AG04449 (cell line): ENCODE results near the gene ING5.

Source experiments
- CTCF ChIA-PET: fragments of 350-600 bp; formaldehyde crosslinking; extraction: SDS; loops from one replicate; lab custom pipeline; 2021; ENCODE audit warnings: antibody characterized with exemption; lab: Yijun Ruan, JAX
- POLR2A ChIA-PET: fragments of 400-600, 350-600 bp; formaldehyde crosslinking; extraction: SDS; loops from one replicate; lab custom pipeline; 2020; ENCODE audit warnings: antibody characterized with exemption, inconsistent platforms; lab: Yijun Ruan, JAX
- DNase-seq: peaks from one replicate; pipeline ENCODE4 v3.0.0-alpha.2; 2010; ENCODE audit warnings: low read depth, low spot score
- H3K4me3 ChIP-seq: 2 replicates; pipeline ENCODE4 v1.5.1; 2011; ENCODE audit warnings: low read depth, mild to moderate bottlenecking, control low read depth, low read length
- TF ChIP-seq, protein P1 (sequence below): IDR thresholded peaks from one replicate; pipeline ENCODE4 v1.5.1; 2011; ENCODE audit warnings: mild to moderate bottlenecking, moderate library complexity, low read length, control low read depth, inconsistent platforms; ENCODE audit not compliant: insufficient read depth; ENCODE audit errors: missing control alignments

ING5 gene

DNA sequence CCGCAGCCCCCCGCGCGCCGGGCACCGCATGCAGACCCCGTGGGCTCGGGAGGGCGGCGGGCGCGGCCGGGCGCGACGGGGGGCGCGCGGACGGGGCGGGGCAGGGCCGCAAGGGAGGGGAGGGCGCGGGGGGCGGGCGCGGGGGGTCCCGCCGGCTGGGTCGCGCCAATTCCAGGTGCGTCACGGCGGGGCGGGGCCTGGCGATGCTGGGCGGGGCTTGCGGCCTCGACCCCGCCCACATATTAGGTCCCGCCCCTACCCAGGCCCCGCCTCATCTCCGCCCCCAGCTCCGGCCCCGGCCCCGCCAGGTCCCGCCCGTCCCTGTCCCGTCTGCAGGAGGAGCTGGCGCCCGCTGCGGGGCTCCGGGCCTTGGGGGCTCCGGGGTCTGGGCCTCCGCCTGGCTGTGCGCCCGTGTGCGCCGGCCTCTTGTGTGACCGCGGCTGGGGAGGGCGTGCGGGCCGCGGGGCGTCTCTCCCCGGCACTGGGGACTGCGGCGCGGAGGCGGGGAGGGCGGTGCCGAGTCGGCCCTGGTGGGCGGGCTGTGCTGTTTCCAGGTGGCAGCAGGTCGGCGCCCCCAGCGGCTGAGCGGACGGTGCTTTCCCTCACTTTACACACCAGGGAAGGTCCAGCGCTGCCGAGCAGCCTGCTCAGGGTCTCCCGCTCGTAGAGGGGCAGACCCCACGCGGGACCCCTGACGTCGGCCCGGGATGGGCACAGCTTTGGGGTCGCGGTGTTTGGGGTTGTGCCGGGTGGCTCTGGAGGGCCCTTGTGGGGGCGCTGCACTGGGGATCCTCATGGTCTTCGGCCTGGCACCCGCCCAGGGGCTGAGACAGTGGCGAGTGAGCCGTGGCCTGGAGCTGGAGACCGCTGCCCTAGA, 554 bp downstream of the ING5 start:
- no peak for DNase-seq
- H3K4me3 ChIP-seq = peak overlapping the region; percentile 83
- POLR2A ChIA-PET = interaction anchor here (0.7 to 2.1 kb wide), 9 partner anchors 10 to 34 kb away, joined by 3 to 10 read pairs (median 4); partner anchors contain the start of genes D2HGDH and DTYMK
- CTCF ChIA-PET = interaction anchor here (0.9 to 2.5 kb wide), 6 partner anchors 11 to 176 kb away, joined by 3 to 12 read pairs (median 7); partner anchors contain the start of gene D2HGDH
- TF ChIP-seq, protein P1, sequence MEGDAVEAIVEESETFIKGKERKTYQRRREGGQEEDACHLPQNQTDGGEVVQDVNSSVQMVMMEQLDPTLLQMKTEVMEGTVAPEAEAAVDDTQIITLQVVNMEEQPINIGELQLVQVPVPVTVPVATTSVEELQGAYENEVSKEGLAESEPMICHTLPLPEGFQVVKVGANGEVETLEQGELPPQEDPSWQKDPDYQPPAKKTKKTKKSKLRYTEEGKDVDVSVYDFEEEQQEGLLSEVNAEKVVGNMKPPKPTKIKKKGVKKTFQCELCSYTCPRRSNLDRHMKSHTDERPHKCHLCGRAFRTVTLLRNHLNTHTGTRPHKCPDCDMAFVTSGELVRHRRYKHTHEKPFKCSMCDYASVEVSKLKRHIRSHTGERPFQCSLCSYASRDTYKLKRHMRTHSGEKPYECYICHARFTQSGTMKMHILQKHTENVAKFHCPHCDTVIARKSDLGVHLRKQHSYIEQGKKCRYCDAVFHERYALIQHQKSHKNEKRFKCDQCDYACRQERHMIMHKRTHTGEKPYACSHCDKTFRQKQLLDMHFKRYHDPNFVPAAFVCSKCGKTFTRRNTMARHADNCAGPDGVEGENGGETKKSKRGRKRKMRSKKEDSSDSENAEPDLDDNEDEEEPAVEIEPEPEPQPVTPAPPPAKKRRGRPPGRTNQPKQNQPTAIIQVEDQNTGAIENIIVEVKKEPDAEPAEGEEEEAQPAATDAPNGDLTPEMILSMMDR = peak; percentile 53

DNA sequence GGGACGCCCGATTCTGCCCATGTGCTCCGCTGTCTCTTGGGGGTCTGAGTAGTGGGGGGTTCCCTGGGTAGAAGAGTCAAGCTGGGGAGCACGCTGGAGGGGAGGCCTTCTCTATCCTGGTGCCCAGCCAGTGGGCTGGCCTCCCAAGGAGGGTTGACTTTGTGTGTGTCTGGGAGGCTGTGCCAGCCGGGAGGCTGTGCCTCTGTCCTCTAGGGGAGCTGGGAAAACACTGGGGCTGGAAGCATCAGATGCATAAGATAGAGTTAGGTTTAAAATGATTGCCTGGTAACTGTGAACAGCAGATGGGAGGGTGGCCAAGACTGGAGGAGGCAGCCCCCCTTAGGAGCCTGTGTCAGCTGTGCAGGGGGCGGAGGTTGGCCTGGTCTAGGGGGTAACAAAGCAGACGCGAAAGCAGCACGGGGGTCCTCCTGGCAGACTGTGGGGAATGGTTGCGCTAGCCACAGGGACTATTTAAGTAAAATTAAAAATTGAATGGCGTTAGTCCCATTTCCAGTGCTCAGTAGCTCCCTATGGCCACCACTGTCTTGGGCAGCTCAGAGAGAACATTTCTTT, 1.3 kb downstream of the ING5 start:
- peak overlapping the region; percentile 83 for H3K4me3 ChIP-seq
- ChIA-PET POLR2A (interaction anchor here (0.7 to 2.0 kb wide), 4 partner anchors 14 to 26 kb away, joined by 3 to 10 read pairs (median 4); partner anchors contain the start of gene DTYMK), CTCF (interaction anchor here (0.7 to 2.5 kb wide), 5 partner anchors 10 to 31 kb away, joined by 3 to 12 read pairs (median 7); partner anchors contain the start of gene D2HGDH)
- TF ChIP-seq, protein P1 = no peak
- no peak for DNase-seq

DNA sequence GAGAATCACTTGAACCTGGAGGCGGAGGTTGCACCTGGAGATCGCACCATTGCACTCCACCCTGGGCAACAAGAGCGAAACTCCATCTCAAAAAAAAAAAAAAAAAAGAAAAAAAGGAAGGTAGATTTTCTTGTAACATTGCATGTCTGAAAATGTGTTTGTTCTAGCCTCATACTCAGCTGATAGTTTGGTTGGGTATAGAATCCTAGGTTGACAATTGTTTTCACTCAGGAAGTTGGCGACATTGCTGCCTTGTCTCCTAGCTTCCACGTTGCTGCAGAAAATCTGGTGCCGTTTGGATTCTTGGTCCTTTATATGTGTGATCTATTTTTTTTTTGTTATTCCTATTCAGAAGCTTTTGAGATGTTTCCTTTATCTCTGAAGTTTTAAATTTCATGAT, 4.7 kb downstream of the ING5 start:
- no peak for DNase-seq
- H3K4me3 ChIP-seq = no peak overlapping the region
- ChIA-PET POLR2A (no interaction called here), CTCF (interaction anchor here (0.9 to 1.1 kb wide), 2 partner anchors 25 to 172 kb away, joined by 4 to 5 read pairs; no protein-coding TSS in a partner anchor)
- TF ChIP-seq, protein P1 = no peak

- CTCF ChIA-PET = interaction anchor here (1.3 kb wide), 1 partner anchor 25 kb away, joined by 3 read pairs; no protein-coding TSS in a partner anchor
- POLR2A ChIA-PET = no interaction called here
- TF ChIP-seq, protein P1 = no peak
- no peak for DNase-seq
- no peak overlapping the region for H3K4me3 ChIP-seq
Measured at GRCh38 chr2:241708879-241709278, 7.0 kb downstream of the ING5 start.

GRCh38 chr2:241719093-241719492, 17.3 kb downstream of the ING5 start:
- no peak overlapping the region for H3K4me3 ChIP-seq
- ChIA-PET CTCF (interaction anchor here (0.7 to 1.7 kb wide), 3 partner anchors 12 to 31 kb away, joined by 3 to 13 read pairs (median 5); partner anchors contain the start of gene D2HGDH), POLR2A (no interaction called here)
- no peak for DNase-seq
- TF ChIP-seq, protein P1 = no peak
